Left colon (tissue), 2 donors: ENCODE measurements around the gene MMP24. TPM values are rescaled to one million over a fixed set of nuclear protein-coding genes. Genes with fewer than 3 reads are reported as not detected.

Source experiments
- ATAC-seq: fragments of 200-7000 bp; cut with Tn5 transposase; one replicate; pipeline ENCODE4 v1.9.1; 2020; ENCODE audit warnings: mild to moderate bottlenecking, moderate library complexity
- DNase-seq, 2 donors: peaks; one replicate each; pipeline ENCODE4 v3.0.0-alpha.2; 2020
- intact Hi-C, 2 donors: fragments of 100-400 bp; cut with DNase I in 1 of 2; cut with micrococcal nuclease in 1 of 2; formaldehyde crosslinking; loops; one replicate each; pipeline versions ENCODE4 v1.11.2 to v1.14.0; 2022; cut with DNase I, micrococcal nuclease
- total RNA-seq, 2 donors: library from RNA; stranded (reverse); fragmentation: NEBNext Ultra II Directional; extraction: Animal tissue kit (Norgen Biotek cat#: 25700); gene quantifications; one replicate each; pipeline ENCODE4 v1.2.1, GENCODE V29; 2021
- donor health status: DM: no; HTN: no; CAD: no.
- donor health status: DM: yes; HTN: yes; CAD: no.

The MMP24 gene
- total RNA-seq, 2 donors from 2014 or later: 0.09 to 0.59 TPM

DNA sequence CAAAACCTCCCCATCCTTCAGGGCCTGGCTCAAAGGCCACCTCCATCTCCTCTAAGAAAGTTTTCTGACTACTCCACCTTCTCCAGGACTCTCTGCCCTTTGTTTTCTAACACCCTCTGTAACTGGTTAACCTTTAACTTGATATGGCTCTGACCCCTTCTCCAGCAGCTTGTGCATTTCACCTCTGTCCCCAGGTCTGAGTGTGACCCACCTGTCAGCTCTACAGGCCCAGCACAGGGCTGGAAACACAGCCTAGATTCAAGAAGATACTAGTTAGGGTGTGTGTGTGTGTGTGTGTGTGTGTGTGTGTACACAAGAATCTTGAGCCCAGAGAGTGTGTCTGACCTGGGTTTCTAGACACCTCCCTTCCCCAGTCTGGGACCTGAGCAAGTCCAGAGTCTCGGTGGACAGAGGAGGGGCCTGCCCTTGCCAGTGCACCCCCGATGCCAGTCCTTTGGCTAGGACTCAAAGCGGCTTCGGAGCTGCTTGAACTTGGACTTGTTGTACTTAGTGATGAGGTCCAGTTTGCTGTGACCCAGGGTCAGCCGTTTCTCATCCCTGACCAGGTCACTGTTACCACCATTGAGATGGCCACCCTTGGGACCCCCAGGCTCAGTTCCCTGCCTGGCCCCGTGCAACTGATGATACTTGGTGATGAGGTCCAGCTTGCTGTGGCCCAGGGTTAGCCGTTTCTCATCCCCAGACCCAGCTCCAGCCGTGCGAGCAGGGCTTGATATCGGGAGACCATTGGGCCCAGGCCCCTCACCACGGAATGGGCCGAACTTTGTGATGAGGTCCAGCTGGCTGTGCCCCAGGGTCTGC is 59.8 kb downstream of the MMP24 start:
- peak; percentile 52 for ATAC-seq
- no peak for DNase-seq
- intact Hi-C loops: no loop called here

- intact Hi-C loops: no loop called here
- ATAC-seq (no peak), DNase-seq (no peak)
These were observed 60.5 kb downstream of the MMP24 start for GRCh38 chr20:35286899-35287508.

DNA sequence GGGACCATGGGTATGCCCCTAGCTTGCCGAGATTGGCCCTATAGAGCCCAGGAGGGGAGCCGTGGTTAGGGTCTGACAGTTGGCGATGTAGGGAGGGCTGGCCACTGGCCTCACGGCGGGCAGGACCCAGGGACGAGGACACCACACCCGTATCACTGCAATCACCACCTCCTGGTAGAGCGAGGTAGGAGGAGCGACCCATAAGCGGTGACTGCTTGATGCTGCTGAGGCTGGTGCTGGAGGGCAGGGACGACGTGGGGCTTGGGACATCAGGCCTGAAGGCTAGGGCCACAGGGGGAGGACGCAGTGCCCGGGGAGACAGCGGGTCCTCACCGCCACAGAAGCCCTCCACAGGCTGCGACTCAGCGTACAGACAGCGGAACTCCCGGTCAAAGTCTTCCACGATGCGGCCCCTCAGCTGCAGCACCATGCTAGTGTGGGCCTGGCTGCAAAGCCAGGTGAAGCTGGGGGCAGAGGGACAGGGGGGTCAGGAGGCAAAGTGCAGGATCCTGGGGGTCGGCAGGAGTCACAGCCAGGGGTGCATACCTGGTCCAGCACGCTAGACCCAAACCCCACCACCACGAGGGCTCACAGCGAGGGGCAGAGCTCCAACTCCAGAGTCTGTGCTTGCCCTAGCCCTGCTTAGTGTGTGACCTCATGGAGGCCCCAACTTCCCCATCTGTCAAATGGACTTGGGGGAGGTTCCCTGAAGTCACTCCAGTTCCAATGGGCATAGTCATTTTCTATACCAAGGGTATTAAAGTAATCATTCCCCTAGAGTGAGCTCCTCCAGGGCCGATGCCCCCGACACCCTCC is 61.2 kb downstream of the MMP24 start:
- intact Hi-C loops: no loop called here
- no peak for ATAC-seq
- DNase-seq: no peak

DNA sequence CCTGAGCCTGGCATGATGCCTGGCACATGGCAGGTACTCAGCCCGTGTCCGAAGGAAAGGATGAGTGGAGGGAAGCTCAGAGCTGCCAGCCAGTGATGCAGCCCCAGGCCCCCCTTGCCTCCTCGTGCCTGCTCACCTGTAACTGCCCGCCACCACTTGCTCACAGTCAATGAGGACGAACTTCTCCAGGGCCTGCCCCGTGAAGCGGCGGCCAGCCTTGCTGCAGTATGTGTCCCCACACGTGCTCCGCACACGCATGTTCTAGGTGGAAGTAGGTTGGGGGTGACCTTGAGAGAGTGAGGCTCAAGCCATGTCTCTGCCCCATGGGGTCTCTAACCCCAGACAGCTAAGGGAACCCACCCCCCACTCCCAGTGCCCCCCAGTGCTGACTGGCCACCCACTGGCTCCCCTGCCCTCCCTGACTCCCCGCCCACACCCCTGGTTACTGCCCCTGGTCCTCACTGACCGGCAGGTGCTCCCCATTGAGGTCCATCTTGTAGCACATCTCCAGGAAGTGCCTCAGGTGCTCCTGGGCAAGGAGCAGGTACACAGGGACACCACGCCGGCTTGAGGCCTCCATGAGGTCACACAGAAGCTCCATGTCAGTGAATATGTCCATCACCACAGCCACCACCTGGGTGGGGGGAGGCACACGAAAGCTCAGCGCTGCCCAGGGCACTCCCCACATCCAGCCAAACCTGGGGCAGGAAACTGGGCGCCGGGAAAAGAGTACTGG is 62.0 kb downstream of the MMP24 start:
- ATAC-seq (no peak), DNase-seq (no peak)
- intact Hi-C loops: no loop called here

GRCh38 chr20:35290186-35290886 is 63.8 kb downstream of the MMP24 start:
- ATAC-seq (no peak), DNase-seq (no peak)
- intact Hi-C loops: no loop called here

- intact Hi-C loops: no loop called here
- DNase-seq (no peak), ATAC-seq (no peak)
These were observed 64.5 kb downstream of the MMP24 start for GRCh38 chr20:35290887-35291417.

GRCh38 chr20:35291654-35292503 is 65.4 kb downstream of the MMP24 start, which contains the start of gene FAM83C:
FAM83C (minus strand) TSS chr20:35292425; CDS start chr20:35292304, 121 bp downstream.
- intact Hi-C loops: no loop called here
- ATAC-seq: no peak
- DNase-seq: no peak

- ATAC-seq: no peak
- intact Hi-C loops: no loop called here
- no peak for DNase-seq
These were observed 66.2 kb downstream of the MMP24 start for GRCh38 chr20:35292504-35293285.

- intact Hi-C loops: no loop called here
- ATAC-seq: no peak
- no peak for DNase-seq
These were observed 67.1 kb downstream of the MMP24 start for GRCh38 chr20:35293303-35294292.

GRCh38 chr20:35294293-35294685 is 67.8 kb downstream of the MMP24 start:
- intact Hi-C loops: no loop called here

DNA sequence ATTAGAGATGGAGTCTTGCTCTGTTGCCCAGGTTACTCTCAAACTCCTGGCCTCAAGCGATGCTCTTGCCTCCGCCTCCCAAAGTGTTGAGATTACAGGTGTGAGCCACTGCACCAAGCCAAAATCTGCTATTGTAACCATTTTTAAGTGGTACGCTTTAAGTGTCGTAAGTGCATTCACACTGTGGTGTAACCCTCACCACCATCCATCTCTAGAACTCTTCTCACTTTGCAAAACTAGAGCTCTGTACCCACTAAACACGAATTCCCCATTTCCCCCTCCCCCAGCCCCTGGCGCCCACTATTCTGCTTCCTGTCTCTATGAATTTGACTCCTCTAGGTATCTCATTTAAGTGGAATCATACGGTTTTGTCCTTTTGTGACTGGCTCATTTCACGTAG is 68.6 kb downstream of the MMP24 start:
- intact Hi-C loops: no loop called here
- DNase-seq (no peak), ATAC-seq (no peak)

More at GRCh38 chr20:35294293-35294685, 67.8 kb downstream of the MMP24 start:
- DNase-seq (no peak), ATAC-seq (no peak)

GRCh38 chr20:35295674-35296073 is 69.2 kb downstream of the MMP24 start:
- DNase-seq (no peak), ATAC-seq (no peak)
- intact Hi-C loops: no loop called here

DNA sequence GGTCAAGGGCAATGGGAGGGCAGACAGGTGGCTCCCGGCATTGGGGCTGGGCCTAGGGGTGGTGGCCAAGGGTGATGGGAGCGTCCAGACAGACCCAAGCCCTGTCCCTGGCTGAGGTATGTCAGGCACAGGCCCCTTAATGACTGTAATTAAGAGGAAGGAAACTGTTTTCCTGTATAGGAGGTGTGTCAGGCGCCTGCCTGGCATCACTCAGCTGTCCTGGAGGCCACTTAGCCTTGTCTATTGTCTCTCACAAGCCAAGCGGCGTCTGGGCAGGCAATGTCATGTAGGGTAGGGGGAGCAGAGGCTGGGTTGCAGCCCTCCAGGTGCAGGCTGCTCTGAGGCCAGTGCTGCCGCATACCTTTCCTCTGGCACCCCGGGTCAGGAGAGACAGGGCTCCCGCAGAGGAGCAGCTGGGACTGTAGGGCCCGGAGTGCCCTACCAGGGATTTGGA is 69.6 kb downstream of the MMP24 start:
- intact Hi-C loops: no loop called here
- ATAC-seq (peak; percentile 49), DNase-seq (no peak)

- intact Hi-C loops: no loop called here
- no peak for DNase-seq
- peak; percentile 42 for ATAC-seq
These were observed 70.7 kb downstream of the MMP24 start for GRCh38 chr20:35297155-35297554.

DNA sequence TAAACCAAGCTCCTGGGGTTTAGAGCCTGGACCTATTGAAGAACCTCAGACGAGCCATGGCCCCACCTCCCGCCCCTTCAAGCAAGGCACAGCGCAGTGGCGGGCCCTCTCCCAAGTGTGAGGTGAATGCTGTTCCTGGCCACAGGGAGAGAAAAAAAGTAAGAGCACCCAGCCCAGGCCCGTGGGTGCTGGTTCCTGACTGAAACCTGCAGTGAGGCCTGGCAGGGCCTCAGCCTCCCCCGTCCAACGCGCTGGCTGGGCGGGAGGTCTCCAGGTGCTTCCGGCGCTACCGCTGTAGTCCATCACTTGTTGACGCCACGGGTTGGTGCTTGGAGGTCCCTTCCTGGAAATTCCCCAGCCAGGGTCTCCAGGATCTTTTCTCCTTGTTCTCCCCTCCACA is 71.2 kb downstream of the MMP24 start:
- intact Hi-C loops: no loop called here
- DNase-seq: no peak
- ATAC-seq: no peak
